ENCODE measurements around the gene SDK2. TPM values are rescaled to one million over a fixed set of nuclear protein-coding genes. Genes with fewer than 3 reads are reported as not detected.

Gene SDK2
- total RNA-seq, 1 donor: under 0.01 TPM

- no peaks in the 10 kb centered on the region for H4K20me1 ChIP-seq (ENCODE audit: insufficient read depth, low read length)
- no peak overlapping the region for H2AFZ ChIP-seq (ENCODE audit: low read length)
- no peaks in the 10 kb centered on the region for H3K79me2 ChIP-seq (ENCODE audit: insufficient read depth, low read length)
- no peak overlapping the region for H3K4me3 ChIP-seq (ENCODE audit: insufficient read depth, low read length)
- H3K27ac ChIP-seq (ENCODE audit: low read depth, low read length): no peak overlapping the region
- TF ChIP-seq CTCF (IDR thresholded peaks at IDR 0.05; ENCODE audit: extremely low read depth, low read depth, low read length): no peak
- H3K27me3 ChIP-seq (ENCODE audit: insufficient read depth, low read length): no peaks in the 10 kb centered on the region
- H3K4me1 ChIP-seq (ENCODE audit: insufficient read depth, low read length): no peaks in the 10 kb centered on the region
- H3K9me3 ChIP-seq (ENCODE audit: low read depth, low read length): no peaks in the 10 kb centered on the region
- no peak overlapping the region for H3K4me2 ChIP-seq (ENCODE audit: insufficient read depth, low read length)
- DNase-seq (ENCODE audit: insufficient read length, low spot score, missing footprints): peak; percentile 48
- no peaks in the 10 kb centered on the region for H3K36me3 ChIP-seq (ENCODE audit: insufficient read depth, low read length)
These were observed 233.5 kb downstream of the SDK2 start for GRCh38 chr17:73410586-73411312.

GRCh38 chr17:73404246-73404645 lies 240.0 kb downstream of the SDK2 start:
- Histone ChIP-seq H3K4me1 (ENCODE audit: insufficient read depth, low read length) (no peaks in the 10 kb centered on the region), H3K4me2 (ENCODE audit: insufficient read depth, low read length) (no peak overlapping the region), H3K36me3 (ENCODE audit: insufficient read depth, low read length) (no peaks in the 10 kb centered on the region), H3K9me3 (ENCODE audit: low read depth, low read length) (no peaks in the 10 kb centered on the region), H3K27me3 (ENCODE audit: insufficient read depth, low read length) (no peaks in the 10 kb centered on the region), H3K4me3 (ENCODE audit: insufficient read depth, low read length) (no peak overlapping the region), H2AFZ (ENCODE audit: low read length) (no peak overlapping the region), H4K20me1 (ENCODE audit: insufficient read depth, low read length) (no peaks in the 10 kb centered on the region), H3K79me2 (ENCODE audit: insufficient read depth, low read length) (no peaks in the 10 kb centered on the region), H3K27ac (ENCODE audit: low read depth, low read length) (no peak overlapping the region)
- peak; percentile 35 for DNase-seq (ENCODE audit: insufficient read length, low spot score, missing footprints)
- no peak for TF ChIP-seq CTCF (IDR thresholded peaks at IDR 0.05; ENCODE audit: extremely low read depth, low read depth, low read length)

GRCh38 chr17:73402466-73402865 lies 241.8 kb downstream of the SDK2 start:
- Histone ChIP-seq H3K27ac (ENCODE audit: low read depth, low read length) (no peak overlapping the region), H2AFZ (ENCODE audit: low read length) (no peak overlapping the region), H3K4me1 (ENCODE audit: insufficient read depth, low read length) (no peaks in the 10 kb centered on the region), H3K4me3 (ENCODE audit: insufficient read depth, low read length) (no peak overlapping the region), H3K27me3 (ENCODE audit: insufficient read depth, low read length) (peaks cover 3% of the 10 kb centered on the region), H3K79me2 (ENCODE audit: insufficient read depth, low read length) (no peaks in the 10 kb centered on the region), H3K4me2 (ENCODE audit: insufficient read depth, low read length) (no peak overlapping the region), H3K9me3 (ENCODE audit: low read depth, low read length) (no peaks in the 10 kb centered on the region), H3K36me3 (ENCODE audit: insufficient read depth, low read length) (no peaks in the 10 kb centered on the region), H4K20me1 (ENCODE audit: insufficient read depth, low read length) (no peaks in the 10 kb centered on the region)
- no peak for DNase-seq (ENCODE audit: insufficient read length, low spot score, missing footprints)
- no peak for TF ChIP-seq CTCF (IDR thresholded peaks at IDR 0.05; ENCODE audit: extremely low read depth, low read depth, low read length)

GRCh38 chr17:73401911-73402310 lies 242.3 kb downstream of the SDK2 start:
- TF ChIP-seq CTCF (IDR thresholded peaks at IDR 0.05; ENCODE audit: extremely low read depth, low read depth, low read length): no peak
- no peaks in the 10 kb centered on the region for H3K79me2 ChIP-seq (ENCODE audit: insufficient read depth, low read length)
- H3K4me2 ChIP-seq (ENCODE audit: insufficient read depth, low read length): no peak overlapping the region
- H2AFZ ChIP-seq (ENCODE audit: low read length): no peak overlapping the region
- H3K9me3 ChIP-seq (ENCODE audit: low read depth, low read length): no peaks in the 10 kb centered on the region
- no peak overlapping the region for H3K27ac ChIP-seq (ENCODE audit: low read depth, low read length)
- H3K36me3 ChIP-seq (ENCODE audit: insufficient read depth, low read length): no peaks in the 10 kb centered on the region
- H3K4me1 ChIP-seq (ENCODE audit: insufficient read depth, low read length): peaks cover 3% of the 10 kb centered on the region
- H3K27me3 ChIP-seq (ENCODE audit: insufficient read depth, low read length): peaks cover 8% of the 10 kb centered on the region
- no peaks in the 10 kb centered on the region for H4K20me1 ChIP-seq (ENCODE audit: insufficient read depth, low read length)
- H3K4me3 ChIP-seq (ENCODE audit: insufficient read depth, low read length): no peak overlapping the region
- DNase-seq (ENCODE audit: insufficient read length, low spot score, missing footprints): peak; percentile 79
